NCI-H1417 treated with DMSO at 0.1 percent for 48 hours (cell line): ENCODE data around the gene GPR137C.

Source experiments
- DNase-seq: peaks from one replicate; lab custom pipeline; 2025; lab: John Stamatoyannopoulos, UW

Gene GPR137C

GRCh38 chr14:52683985-52684520, 131.4 kb downstream of the GPR137C start:
- DNase-seq = no peak

GRCh38 chr14:52686176-52686575, 133.5 kb downstream of the GPR137C start:
- DNase-seq = no peak
